CD14-positive monocyte (primary cell): ENCODE data around the gene GRIK2. TPM values are rescaled to one million over a fixed set of nuclear protein-coding genes. Genes with fewer than 3 reads are reported as not detected.

Source experiments
- DNase-seq, 3 donors: peaks; one replicate each; pipeline ENCODE4 v3.0.0-alpha.2; 2011 to 2022
- H2AFZ ChIP-seq: 2 replicates; pipeline ENCODE4 v1.6.0; 2012; ENCODE audit warnings: mild to moderate bottlenecking, low read depth, low read length, inconsistent platforms; ENCODE audit not compliant: insufficient read depth, poor library complexity, severe bottlenecking
- H3K27ac ChIP-seq, 2 donors: 1 replicate in 1 of 2; 2 replicates in 1 of 2; pipeline ENCODE4 v1.5.1; 2012 to 2013; ENCODE audit warnings: low read length in 2 of 2, control low read depth in 1 of 2, inconsistent platforms in 1 of 2, low read depth in 1 of 2, mild to moderate bottlenecking in 1 of 2
- H3K27me3 ChIP-seq, 2 donors: one replicate each; pipeline versions ENCODE4 v1.6.0 to v1.6.1; 2011 to 2013; ENCODE audit warnings: low read length in 2 of 2; ENCODE audit not compliant: control insufficient read depth in 2 of 2, insufficient read depth in 2 of 2
- H3K36me3 ChIP-seq, 2 donors: replicated peaks in 1 of 2; 1 replicate in 1 of 2; 2 replicates in 1 of 2; pipeline versions ENCODE4 v1.5.1 to v1.6.1; 2012 to 2013; ENCODE audit warnings: low read length in 2 of 2, control low read depth in 1 of 2, inconsistent platforms in 1 of 2, mild to moderate bottlenecking in 1 of 2; ENCODE audit not compliant: insufficient read depth in 2 of 2, control insufficient read depth in 1 of 2
- H3K4me1 ChIP-seq, 2 donors: 1 replicate in 1 of 2; 2 replicates in 1 of 2; pipeline versions ENCODE4 v1.5.1 to v1.6.1; 2012 to 2013; ENCODE audit warnings: low read length in 2 of 2, control low read depth in 1 of 2, inconsistent platforms in 1 of 2, mild to moderate bottlenecking in 1 of 2, moderate library complexity in 1 of 2; ENCODE audit not compliant: insufficient read depth in 2 of 2, control insufficient read depth in 1 of 2
- H3K4me2 ChIP-seq: replicated peaks from 2 replicates; pipeline ENCODE3; 2012; ENCODE audit warnings: low read length, moderate library complexity, mild to moderate bottlenecking; ENCODE audit not compliant: poor library complexity, severe bottlenecking; ENCODE audit errors: extremely low read depth
- H3K4me3 ChIP-seq, 3 experiments: fragments of 200-600 bp in 1 of 3; sonication (generic) in 1 of 3; replicated peaks in 1 of 3; 1 replicate in 2 of 3; 2 replicates in 1 of 3; pipeline ENCODE4 v1.5.1; 2011 to 2013; ENCODE audit warnings: low read length in 3 of 3, mild to moderate bottlenecking in 3 of 3, control low read depth in 2 of 3, low read depth in 2 of 3, inconsistent platforms in 1 of 3, moderate library complexity in 1 of 3
- H3K79me2 ChIP-seq: 2 replicates; pipeline ENCODE4 v1.6.0; 2012; ENCODE audit warnings: mild to moderate bottlenecking, control low read depth, inconsistent platforms, low read length, moderate library complexity; ENCODE audit not compliant: insufficient read depth
- H3K9ac ChIP-seq: 2 replicates; pipeline ENCODE4 v1.6.0; 2017; ENCODE audit warnings: low read length, mild to moderate bottlenecking; ENCODE audit not compliant: insufficient read depth, poor library complexity, severe bottlenecking
- H3K9me3 ChIP-seq, 2 donors: replicated peaks in 1 of 2; 1 replicate in 1 of 2; 2 replicates in 1 of 2; pipeline versions ENCODE4 v1.5.1 to v1.6.1; 2012 to 2013; ENCODE audit warnings: low read length in 2 of 2, control low read depth in 1 of 2; ENCODE audit not compliant: control insufficient read depth in 1 of 2, insufficient read depth in 1 of 2
- H4K20me1 ChIP-seq: 2 replicates; pipeline ENCODE4 v1.6.0; 2012; ENCODE audit warnings: mild to moderate bottlenecking, low read length, control low read depth, moderate library complexity; ENCODE audit not compliant: insufficient read depth
- H3K27ac Mint-ChIP-seq, 7 donors: one replicate each; pipeline ENCODE4 v1.8.0; 2020; ENCODE audit warnings: mild to moderate bottlenecking in 7 of 7, mixed read lengths in 7 of 7, moderate library complexity in 6 of 7, inconsistent platforms in 2 of 7
- H3K27me3 Mint-ChIP-seq, 3 donors: one replicate each; pipeline ENCODE4 v1.8.0; 2021 to 2022; ENCODE audit warnings: low read depth in 3 of 3, mild to moderate bottlenecking in 3 of 3, mixed read lengths in 3 of 3, moderate library complexity in 3 of 3, inconsistent platforms in 1 of 3
- H3K36me3 Mint-ChIP-seq, 2 donors: one replicate each; pipeline ENCODE4 v1.8.0; 2020; ENCODE audit warnings: mixed read lengths in 2 of 2, inconsistent platforms in 1 of 2, mild to moderate bottlenecking in 1 of 2
- H3K4me1 Mint-ChIP-seq: one replicate; pipeline ENCODE4 v1.8.0; 2020; ENCODE audit warnings: mild to moderate bottlenecking, mixed read lengths
- H3K4me3 Mint-ChIP-seq, 2 donors: one replicate each; pipeline ENCODE4 v1.8.0; 2020; ENCODE audit warnings: mild to moderate bottlenecking in 2 of 2, mixed read lengths in 2 of 2, moderate library complexity in 1 of 2
- H3K9me3 Mint-ChIP-seq, 7 donors: one replicate each; pipeline ENCODE4 v1.8.0; 2020 to 2022; ENCODE audit warnings: mixed read lengths in 7 of 7, mild to moderate bottlenecking in 6 of 7, moderate library complexity in 6 of 7, inconsistent platforms in 2 of 7
- WGBS: methylation state at CpG from one replicate; pipeline ENCODE4 v1.1.5; 2013; ENCODE audit warnings: missing lambda C conversion rate; ENCODE audit not compliant: insufficient coverage; 5-methylcytosine and 5-hydroxymethylcytosine counted together
- intact Hi-C, 2 donors: fragments of 100-400 bp; cut with micrococcal nuclease; formaldehyde crosslinking; loops; one replicate each; pipeline versions ENCODE4 v1.15.0 to v1.15.1; 2023
- polyA plus RNA-seq, 3 donors: library from polyadenylated mRNA; depleted of rRNA in 1 of 3; unstranded in 2 of 3; stranded (reverse) in 1 of 3; fragments of 300-500 nt in 2 of 3; fragments of >200 nt in 1 of 3; fragmentation: Illumina TruSeq in 2 of 3; gene quantifications; 1 replicate in 2 of 3; 2 replicates in 1 of 3; pipeline ENCODE4 v1.2.3, GENCODE V29; 2012 to 2021
- TF ChIP-seq, protein P1 (sequence below): fragments of 200-600 bp; IDR thresholded peaks from one replicate; pipeline ENCODE4 v1.8.0; 2022; ENCODE audit warnings: antibody characterized with exemption, mild to moderate bottlenecking

GRIK2 gene
- polyA plus RNA-seq, 3 donors: not detected

DNA sequence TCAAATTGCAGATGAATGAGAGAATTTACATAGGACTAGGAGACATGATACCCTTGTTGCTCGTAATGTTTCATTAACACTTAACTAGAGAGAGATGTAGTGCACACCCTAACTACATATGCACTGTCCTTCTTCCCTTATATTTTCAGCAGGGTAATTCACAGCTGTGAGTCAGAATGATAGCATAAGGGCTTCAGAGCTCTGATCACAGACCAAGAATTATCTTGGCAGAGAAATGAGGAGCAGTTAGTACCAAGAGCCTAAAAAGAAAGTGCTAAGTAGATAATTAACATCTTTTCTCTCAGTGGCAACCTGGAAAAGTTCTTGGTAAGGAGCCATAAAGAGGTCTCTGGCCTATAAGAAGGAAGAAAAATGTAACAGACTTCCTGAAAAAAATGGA, 35.8 kb downstream of the GRIK2 start:
- TF ChIP-seq, protein P1, sequence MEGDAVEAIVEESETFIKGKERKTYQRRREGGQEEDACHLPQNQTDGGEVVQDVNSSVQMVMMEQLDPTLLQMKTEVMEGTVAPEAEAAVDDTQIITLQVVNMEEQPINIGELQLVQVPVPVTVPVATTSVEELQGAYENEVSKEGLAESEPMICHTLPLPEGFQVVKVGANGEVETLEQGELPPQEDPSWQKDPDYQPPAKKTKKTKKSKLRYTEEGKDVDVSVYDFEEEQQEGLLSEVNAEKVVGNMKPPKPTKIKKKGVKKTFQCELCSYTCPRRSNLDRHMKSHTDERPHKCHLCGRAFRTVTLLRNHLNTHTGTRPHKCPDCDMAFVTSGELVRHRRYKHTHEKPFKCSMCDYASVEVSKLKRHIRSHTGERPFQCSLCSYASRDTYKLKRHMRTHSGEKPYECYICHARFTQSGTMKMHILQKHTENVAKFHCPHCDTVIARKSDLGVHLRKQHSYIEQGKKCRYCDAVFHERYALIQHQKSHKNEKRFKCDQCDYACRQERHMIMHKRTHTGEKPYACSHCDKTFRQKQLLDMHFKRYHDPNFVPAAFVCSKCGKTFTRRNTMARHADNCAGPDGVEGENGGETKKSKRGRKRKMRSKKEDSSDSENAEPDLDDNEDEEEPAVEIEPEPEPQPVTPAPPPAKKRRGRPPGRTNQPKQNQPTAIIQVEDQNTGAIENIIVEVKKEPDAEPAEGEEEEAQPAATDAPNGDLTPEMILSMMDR: no peak
- Mint-ChIP-seq H3K9me3 (peaks cover 0 to 7% (median 1%) of the 10 kb centered on the region in 7 donors), H3K4me1 (no peaks in the 10 kb centered on the region), H3K4me3 (no peak overlapping the region), H3K36me3 (no peaks in the 10 kb centered on the region), H3K27ac (no peak overlapping the region), H3K27me3 (no peaks in the 10 kb centered on the region)
- DNase-seq: no peak
- Histone ChIP-seq H3K79me2 (no peaks in the 10 kb centered on the region), H3K4me3 (no peak overlapping the region), H3K9me3 (peaks cover 0 to 4% of the 10 kb centered on the region in 2 donors), H3K36me3 (no peaks in the 10 kb centered on the region), H3K9ac (no peak overlapping the region), H3K27ac (no peak overlapping the region), H4K20me1 (no peaks in the 10 kb centered on the region), H3K27me3 (no peaks in the 10 kb centered on the region), H3K4me1 (no peaks in the 10 kb centered on the region), H3K4me2 (no peak overlapping the region), H2AFZ (no peak overlapping the region)
- intact Hi-C loops: no loop called here
- no CpG with 5 or more reads among the region's 1 CpG for WGBS

- Mint-ChIP-seq H3K4me1 (no peaks in the 10 kb centered on the region), H3K9me3 (peaks cover 0 to 7% (median 1%) of the 10 kb centered on the region in 7 donors), H3K36me3 (no peaks in the 10 kb centered on the region), H3K27ac (no peak overlapping the region), H3K27me3 (no peaks in the 10 kb centered on the region), H3K4me3 (no peak overlapping the region)
- no peak for DNase-seq
- no peak overlapping the region for H2AFZ ChIP-seq
- H3K4me2 ChIP-seq: no peak overlapping the region
- no peaks in the 10 kb centered on the region for H3K4me1 ChIP-seq
- H4K20me1 ChIP-seq: no peaks in the 10 kb centered on the region
- H3K4me3 ChIP-seq: no peak overlapping the region
- H3K9me3 ChIP-seq: peaks cover 0 to 4% of the 10 kb centered on the region in 2 donors
- H3K27ac ChIP-seq: no peak overlapping the region
- no peaks in the 10 kb centered on the region for H3K27me3 ChIP-seq
- H3K36me3 ChIP-seq: no peaks in the 10 kb centered on the region
- H3K79me2 ChIP-seq: no peaks in the 10 kb centered on the region
- no peak overlapping the region for H3K9ac ChIP-seq
- WGBS: 76% methylated on average over 4 of the region's 5 CpGs
- intact Hi-C loops: no loop called here
- TF ChIP-seq, protein P1: no peak
Measured at GRCh38 chr6:101429845-101430244, 36.3 kb downstream of the GRIK2 start.
